NCI-H2171 (cell line): ENCODE results near the gene USP24.
"Not testable (repeated sequence)": the region's sequence is repeated elsewhere in the genome, so short reads cannot be mapped to it uniquely, and the experiment has no call there.

Experiments used
- DNase-seq: peaks from one replicate; lab custom pipeline; 2025; lab: John Stamatoyannopoulos, UW

USP24 gene

DNA sequence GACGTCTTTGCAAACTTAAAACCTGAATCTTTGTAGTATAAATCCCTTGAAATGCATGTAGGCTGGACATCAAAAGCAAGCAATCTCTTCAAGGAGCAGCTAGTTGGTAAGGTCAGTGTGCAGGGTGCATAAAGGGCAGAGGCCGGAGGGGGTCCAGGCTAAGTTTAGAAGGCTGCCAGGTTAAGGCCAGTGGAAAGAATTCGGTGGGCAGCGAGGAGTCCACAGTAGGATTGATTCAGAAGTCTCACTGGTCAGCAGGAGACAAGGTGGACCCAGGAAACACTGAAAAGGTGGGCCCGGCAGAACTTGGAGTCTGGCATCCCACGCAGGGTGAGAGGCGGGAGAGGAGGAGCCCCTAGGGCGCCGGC is 176.2 kb downstream of the USP24 start:
- DNase-seq: no peak

DNA sequence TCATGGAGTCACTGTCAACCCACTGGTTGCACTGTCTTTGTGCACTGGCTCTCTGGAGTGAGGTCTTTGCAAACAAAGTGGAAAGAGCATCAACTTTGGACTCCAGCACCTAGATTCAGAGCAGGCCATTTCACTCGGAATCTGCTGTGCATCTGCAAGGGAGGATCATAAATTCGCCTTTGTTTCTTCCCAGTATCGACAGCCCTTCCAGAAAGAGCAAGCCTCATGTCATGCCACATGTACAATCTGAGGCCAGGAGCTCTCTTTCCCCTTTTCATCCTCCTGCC is 176.7 kb downstream of the USP24 start:
- no peak for DNase-seq

DNA sequence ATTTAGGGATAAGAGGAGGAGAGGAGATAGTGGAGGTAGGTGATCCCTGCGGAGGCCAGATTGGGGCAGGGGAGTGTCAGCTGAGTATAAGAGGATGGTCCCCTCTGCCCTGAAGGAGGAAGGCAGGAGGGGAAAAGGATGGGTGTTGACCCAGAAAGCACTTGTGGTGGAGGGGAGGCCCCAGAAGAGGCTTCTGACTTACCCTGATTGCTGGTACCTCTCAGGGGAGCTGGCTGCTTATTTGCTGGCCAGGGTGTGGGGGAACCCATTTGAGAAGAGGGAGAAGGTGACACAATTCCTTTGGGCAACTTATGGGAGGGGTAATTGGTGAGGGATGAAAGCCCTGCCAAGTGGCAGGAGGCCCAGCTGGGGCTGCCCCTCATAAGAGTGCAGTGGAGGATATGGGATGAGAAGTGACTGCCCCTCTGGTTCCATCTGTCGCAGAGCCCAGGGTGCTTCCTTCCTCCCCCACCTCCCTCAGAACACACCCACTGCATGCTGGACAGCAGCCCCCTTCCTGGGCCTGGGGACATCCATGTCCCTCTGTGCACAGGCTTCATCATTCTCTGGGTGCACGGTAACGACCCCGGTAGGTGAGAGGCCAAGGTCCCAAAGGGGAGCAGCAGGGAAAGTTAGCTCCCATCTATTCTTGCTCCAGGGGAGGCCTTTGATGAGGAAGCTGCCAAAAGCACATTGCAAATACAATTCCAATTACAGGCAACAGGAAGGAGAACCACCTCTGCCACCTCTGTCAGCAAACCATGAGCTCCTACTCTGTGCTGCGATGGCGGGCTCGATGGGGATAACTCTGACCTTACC is 177.2 kb downstream of the USP24 start:
- no peak for DNase-seq

DNA sequence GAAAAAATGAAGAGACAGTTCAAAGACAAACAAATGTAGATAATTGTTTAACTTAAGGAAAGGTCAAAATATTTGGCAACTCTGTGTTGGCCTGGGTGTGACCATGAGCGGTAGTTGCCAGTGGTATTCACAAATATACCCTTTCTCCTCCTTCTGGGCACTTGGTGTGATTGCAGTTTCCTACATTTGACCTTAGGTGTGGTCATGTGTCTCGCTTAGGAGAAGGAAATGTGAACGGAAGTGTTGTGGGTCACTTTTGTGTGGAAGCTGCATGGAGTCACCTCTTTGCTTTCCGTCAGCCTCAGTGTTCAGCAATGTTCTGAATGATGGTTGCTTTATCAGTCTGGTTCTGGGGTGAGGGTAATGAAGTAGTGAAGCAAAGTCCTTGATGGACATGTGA is 179.3 kb downstream of the USP24 start:
- DNase-seq: no peak

DNA sequence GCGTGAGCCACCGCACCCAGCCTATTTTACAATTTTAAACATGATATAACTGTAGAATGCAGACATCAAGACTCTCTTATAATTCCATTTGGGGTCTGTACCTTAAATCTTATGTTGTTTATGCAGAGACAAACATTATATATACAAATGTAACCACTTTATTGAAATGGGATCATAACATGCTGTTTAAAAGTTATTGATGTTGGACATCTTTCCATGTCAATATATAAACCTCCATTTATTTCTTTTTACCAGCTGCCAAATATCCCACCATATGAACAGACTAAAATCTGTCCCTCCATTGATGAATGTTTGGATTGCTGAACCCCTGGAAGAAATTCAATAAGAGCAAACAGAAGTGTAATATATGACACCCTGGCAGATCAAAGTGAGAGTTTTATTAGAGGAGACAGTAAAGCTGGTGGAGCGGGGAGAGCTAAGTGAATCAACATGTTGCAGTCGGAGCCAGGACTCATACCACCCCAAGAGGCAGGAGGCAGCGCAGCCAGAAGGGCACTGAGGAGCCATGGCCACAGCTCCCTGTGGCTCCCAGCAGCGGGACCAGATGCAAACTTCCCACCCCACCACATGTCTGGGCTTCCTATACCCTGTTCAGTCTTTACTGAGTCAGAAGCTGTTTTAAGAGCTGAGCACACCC is 180.6 kb downstream of the USP24 start:
- no peak for DNase-seq

DNA sequence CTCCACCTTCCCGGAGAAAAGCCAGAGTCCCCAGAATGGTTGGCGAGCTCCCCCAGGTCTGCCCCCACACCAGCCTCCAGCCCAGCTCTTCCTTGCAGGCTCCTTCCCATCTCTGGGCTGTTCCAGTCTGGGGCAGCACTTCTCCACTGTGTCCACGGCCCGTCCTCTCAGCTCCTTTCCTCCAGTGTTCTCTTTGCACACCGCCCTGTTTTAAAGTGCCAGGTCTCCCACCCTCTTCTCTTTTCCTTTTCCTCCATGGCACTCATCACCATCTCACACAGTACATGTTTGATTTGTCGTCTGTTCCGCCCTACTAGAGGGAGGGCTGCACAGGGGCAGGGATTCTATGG is 181.9 kb downstream of the USP24 start:
- DNase-seq: no peak

DNA sequence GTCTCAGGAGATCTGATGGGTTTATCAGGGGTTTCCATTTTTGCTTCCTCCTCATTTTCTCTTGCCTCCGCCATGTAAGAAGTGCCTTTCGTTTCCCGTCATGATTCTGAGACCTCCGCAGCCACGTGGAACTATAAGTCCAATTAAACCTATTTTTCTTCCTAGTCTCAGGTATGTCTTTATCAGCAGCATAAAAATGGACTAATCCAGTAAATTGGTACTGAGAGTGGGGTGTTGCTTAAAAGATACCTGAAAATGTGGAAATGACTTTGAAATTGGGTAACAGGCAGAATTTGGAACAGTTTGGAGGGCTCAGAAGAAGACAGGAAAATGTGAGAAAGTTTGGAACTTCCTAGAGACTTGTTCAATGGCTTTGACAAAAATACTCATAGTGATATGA is 184.1 kb downstream of the USP24 start:
- DNase-seq: not testable (repeated sequence)

DNA sequence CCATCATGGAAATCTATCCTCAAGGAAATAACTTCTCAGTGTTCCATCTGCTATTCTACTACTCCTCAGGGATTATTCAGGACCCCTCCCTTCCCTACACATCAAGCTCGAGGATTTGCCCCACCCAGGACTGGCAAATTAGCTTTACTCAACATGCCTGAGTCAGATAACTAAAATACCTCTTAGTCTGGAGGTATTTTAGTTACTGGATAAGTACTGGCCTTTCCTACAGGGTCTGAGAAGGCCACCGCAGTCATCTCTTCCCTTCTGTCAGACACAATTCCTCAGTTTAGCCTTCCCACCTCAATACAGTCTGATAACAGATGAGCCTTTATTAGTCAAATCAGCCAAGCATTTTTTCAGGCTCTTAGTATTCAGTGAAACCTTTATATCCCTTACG is 188.5 kb downstream of the USP24 start:
- not testable (repeated sequence) for DNase-seq

DNA sequence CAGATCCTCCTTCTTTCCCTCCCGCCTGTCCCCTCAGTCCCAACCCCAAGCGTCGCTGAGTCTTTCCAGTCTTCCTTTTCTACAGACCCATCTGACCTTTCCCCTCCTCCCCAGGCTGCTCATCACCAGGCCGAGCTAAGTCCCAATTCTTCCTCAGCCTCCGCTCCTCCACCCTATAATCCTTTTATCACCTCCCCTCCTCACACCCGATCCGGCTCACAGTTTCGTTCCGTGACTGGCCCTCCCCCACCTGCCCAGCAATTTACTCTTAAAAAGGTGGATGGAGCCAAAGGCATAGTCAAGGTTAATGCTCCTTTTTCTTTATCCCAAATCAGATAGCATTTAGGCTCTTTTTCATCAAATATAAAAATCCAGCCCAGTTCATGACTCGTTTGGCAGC is 191.0 kb downstream of the USP24 start:
- DNase-seq: not testable (repeated sequence)

DNA sequence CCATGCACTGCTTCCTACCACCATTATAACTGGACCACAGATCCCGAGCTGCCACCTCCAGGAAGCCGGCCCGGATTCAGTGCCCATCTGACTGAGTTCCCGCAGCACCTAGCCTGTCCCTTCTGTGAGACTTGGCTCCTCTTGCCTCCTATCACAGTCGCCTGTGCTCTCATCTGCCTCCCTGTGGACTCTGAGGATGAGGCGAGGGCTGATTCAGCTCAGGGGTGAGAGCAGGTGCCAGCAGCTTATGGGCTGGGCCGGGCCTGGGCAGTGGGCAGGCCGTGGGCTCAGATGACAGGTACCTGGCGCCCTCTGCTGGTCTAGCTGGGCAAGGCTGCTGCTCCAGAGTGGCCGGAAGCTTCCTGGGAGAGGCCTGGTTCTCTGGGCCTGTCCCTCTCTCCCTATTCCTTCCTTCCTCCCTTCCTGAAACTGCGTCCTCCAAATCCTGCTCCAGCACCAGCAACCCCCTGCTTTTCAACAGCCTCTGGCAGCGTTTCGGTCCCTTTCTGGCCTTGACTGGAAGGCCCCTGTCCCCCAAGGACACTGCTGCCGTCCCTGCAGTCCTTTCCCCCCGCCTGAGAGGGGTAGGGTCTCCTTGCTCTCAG is 193.1 kb downstream of the USP24 start:
- DNase-seq: peak; percentile 70

DNA sequence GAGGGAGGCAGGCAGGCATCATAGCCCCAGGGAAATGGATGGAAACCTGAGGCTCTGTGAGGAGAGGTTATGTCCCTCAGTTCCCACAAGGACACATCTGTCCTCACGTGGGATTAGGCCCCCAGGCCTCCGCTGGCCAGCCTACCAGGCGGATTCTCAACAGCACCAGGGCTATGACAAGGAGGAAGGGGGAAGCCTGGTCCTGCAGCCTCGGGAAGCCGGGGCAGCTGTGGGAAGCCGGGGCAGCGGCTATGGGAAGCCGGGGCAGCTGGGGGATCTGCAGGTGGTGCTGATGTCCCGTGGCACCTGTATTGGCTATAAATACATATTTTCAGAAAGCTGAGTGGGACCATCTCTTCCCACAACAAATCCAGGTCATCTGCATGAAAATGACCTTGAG is 196.8 kb downstream of the USP24 start:
- no peak for DNase-seq
